GM12878 (cell line): ENCODE data around the gene KIF9. TPM values are rescaled to one million over a fixed set of nuclear protein-coding genes. Genes with fewer than 3 reads are reported as not detected.

ENCODE experiments used
- ATAC-seq: fragments of 200-7000 bp; cut with Tn5 transposase; 3 replicates; pipeline ENCODE4 v1.9.1; 2020; ENCODE audit warnings: mild to moderate bottlenecking, moderate library complexity
- BruUV-seq: library from RNA; stranded (reverse); fragments of 400-500 nt; replicated peaks from 2 replicates; lab custom pipeline; 2021; lab: Mats Ljungman, UMichigan
- CTCF ChIA-PET: fragments of 300-600 bp; sonication (Branson Sonifier 250); formaldehyde crosslinking; extraction: SDS; loops from one replicate; lab custom pipeline; 2021; ENCODE audit warnings: inconsistent platforms; lab: Yijun Ruan, JAX
- POLR2A ChIA-PET: fragments of 350-600 bp; formaldehyde crosslinking; extraction: SDS; loops from one replicate; lab custom pipeline; 2021; ENCODE audit warnings: inconsistent platforms; lab: Charles Lee
- RAD21 ChIA-PET: fragments of 300-600 bp; sonication (Branson Sonifier 250); formaldehyde crosslinking; loops from one replicate; lab custom pipeline; 2023; ENCODE audit warnings: antibody characterized with exemption; ENCODE audit not compliant: unreplicated experiment; lab: Charles Lee
- SMC1A ChIA-PET: fragments of 300-600 bp; sonication (Branson Sonifier 250); formaldehyde crosslinking; loops from one replicate; lab custom pipeline; 2023; ENCODE audit not compliant: unreplicated experiment, uncharacterized antibody; lab: Charles Lee
- DNase-seq: peaks from one replicate; pipeline ENCODE4 v3.0.0-alpha.2; 2011; ENCODE audit warnings: low read depth, low spot score
- FAIRE-seq: peaks from 3 replicates; lab custom pipeline; 2011; peaks lifted over from hg19 to GRCh38; lab: Jason Lieb, UNC
- H2AFZ ChIP-seq: 2 replicates; pipeline ENCODE4 v1.6.0; 2011; ENCODE audit warnings: low read depth, low read length, control low read depth; ENCODE audit not compliant: control insufficient read depth
- H3K27ac ChIP-seq: 2 replicates; pipeline ENCODE4 v1.5.1; 2011; ENCODE audit warnings: control low read depth; ENCODE audit not compliant: control insufficient read depth, insufficient read depth
- H3K27me3 ChIP-seq, 2 experiments: replicated peaks in 1 of 2; 2 replicates each; pipeline versions ENCODE4 v1.6.0 to v1.6.1; 2011; ENCODE audit warnings: low read length in 1 of 2; ENCODE audit not compliant: control insufficient read depth in 2 of 2, insufficient read depth in 2 of 2
- H3K36me3 ChIP-seq, 2 experiments: 2 replicates each; pipeline ENCODE4 v1.5.1; 2011; ENCODE audit warnings: low read length in 1 of 2; ENCODE audit not compliant: control insufficient read depth in 2 of 2, insufficient read depth in 2 of 2
- H3K4me1 ChIP-seq: 2 replicates; pipeline ENCODE4 v1.6.1; 2011; ENCODE audit warnings: mild to moderate bottlenecking, low read length, moderate library complexity, mixed read lengths; ENCODE audit not compliant: control insufficient read depth, insufficient read depth
- H3K4me2 ChIP-seq: 2 replicates; pipeline ENCODE4 v1.6.0; 2011; ENCODE audit warnings: control low read depth; ENCODE audit not compliant: control insufficient read depth, insufficient read depth
- H3K4me3 ChIP-seq: fragments of 200-600 bp; sonication (generic); 2 replicates; pipeline ENCODE4 v1.5.1; 2016
- H3K79me2 ChIP-seq: 2 replicates; pipeline ENCODE4 v1.6.0; 2011; ENCODE audit warnings: low read length; ENCODE audit not compliant: control insufficient read depth, insufficient read depth
- H3K9ac ChIP-seq: 2 replicates; pipeline ENCODE4 v1.8.0; 2011; ENCODE audit warnings: low read length, control low read depth, mixed read lengths; ENCODE audit not compliant: control insufficient read depth, insufficient read depth
- H3K9me3 ChIP-seq: replicated peaks from 3 replicates; pipeline ENCODE4 v1.5.1; 2011; ENCODE audit warnings: mild to moderate bottlenecking, low read length; ENCODE audit not compliant: control insufficient read depth, insufficient read depth
- H4K20me1 ChIP-seq: 2 replicates; pipeline ENCODE4 v1.6.0; 2011; ENCODE audit not compliant: control insufficient read depth, insufficient read depth
- CBX3 ChIP-seq: fragments of 200-600 bp; sonication (generic); IDR thresholded peaks from 2 replicates; pipeline ENCODE4 v1.6.1; 2016; ENCODE audit warnings: low read depth, borderline replicate concordance
- CHD2 ChIP-seq: IDR thresholded peaks from 2 replicates; pipeline ENCODE4 v1.6.1; 2011; ENCODE audit warnings: low read depth, low read length, improper control_type of control experiment, borderline replicate concordance
- KLF5 ChIP-seq: fragments of 450-650 bp; IDR thresholded peaks from 2 replicates; pipeline ENCODE4 v1.6.1; 2014; ENCODE audit warnings: mild to moderate bottlenecking; ENCODE audit not compliant: partially characterized antibody
- MYB ChIP-seq: fragments of 150-350 bp; IDR thresholded peaks from 2 replicates; pipeline ENCODE4 v1.6.1; 2014; ENCODE audit warnings: mild to moderate bottlenecking, low read depth, low read length, borderline replicate concordance
- STAT3 ChIP-seq: IDR thresholded peaks from 2 replicates; pipeline ENCODE4 v1.6.1; 2011; ENCODE audit warnings: low read depth, low read length, improper control_type of control experiment
- ZNF217 ChIP-seq: fragments of 450-650 bp; IDR thresholded peaks from 2 replicates; pipeline ENCODE4 v1.6.1; 2017; ENCODE audit warnings: antibody characterized with exemption, mild to moderate bottlenecking
- in situ Hi-C: fragments of 300-500 bp; cut with MboI; formaldehyde crosslinking; loops from 9 replicates; pipeline ENCODE4 v1.14.3; 2018; ENCODE audit warnings: mixed read lengths
- intact Hi-C: fragments of 100-400 bp; cut with micrococcal nuclease; formaldehyde crosslinking; loops from one replicate; pipeline ENCODE4 v1.14.2; 2022; ENCODE audit not compliant: unreplicated experiment
- polyA plus RNA-seq, 11 experiments: library from polyadenylated mRNA; depleted of rRNA in 4 of 11; unstranded in 6 of 11; stranded (reverse) in 5 of 11; fragments of >200 nt; fragmentation: Nextera tagmentation in 4 of 11; fragmentation: Illumina TruSeq in 1 of 11; extraction: Ambion mirVana in 4 of 11; extraction: Trizol in 1 of 11; gene quantifications; 1 replicate in 1 of 11; 2 replicates in 10 of 11; pipeline versions ENCODE4 v1.2.1 to v1.2.3, GENCODE V29; 2011 to 2016; ENCODE audit warnings: inconsistent platforms in 2 of 11, missing spikeins in 2 of 11, low read depth in 1 of 11
- total RNA-seq, 4 experiments: library from RNA; depleted of rRNA in 3 of 4; stranded (reverse); fragments of >200 nt in 3 of 4; fragmentation: Illumina TruSeq in 1 of 4; extraction: Trizol in 1 of 4; gene quantifications; 2 replicates each; pipeline versions ENCODE4 v1.2.1 to v1.2.3, GENCODE V29; 2013 to 2021
- TF ChIP-seq, protein P1 (sequence below): fragments of 450-650 bp; IDR thresholded peaks from 2 replicates; pipeline ENCODE4 v1.6.1; 2017; ENCODE audit warnings: mild to moderate bottlenecking, moderate library complexity
- TF ChIP-seq, protein P2 (sequence below): fragments of 150-350 bp; IDR thresholded peaks from 2 replicates; pipeline ENCODE4 v1.6.1; 2014; ENCODE audit warnings: mild to moderate bottlenecking, low read depth, low read length
- TF ChIP-seq, protein P3 (sequence below), 3 experiments: IDR thresholded peaks in 2 of 3; conservative IDR thresholded peaks in 1 of 3; 2 replicates each; pipeline ENCODE4 v1.5.1; 2011; ENCODE audit warnings: low read depth in 3 of 3, low read length in 3 of 3, mild to moderate bottlenecking in 3 of 3, control low read depth in 2 of 3, moderate library complexity in 2 of 3, inconsistent platforms in 1 of 3, mixed read lengths in 1 of 3; ENCODE audit not compliant: control insufficient read depth in 2 of 3, insufficient read depth in 1 of 3; ENCODE audit errors: extremely low read depth in 1 of 3
- TF ChIP-seq, protein P4 (sequence below): fragments of 450-650 bp; IDR thresholded peaks from 2 replicates; pipeline ENCODE4 v1.6.1; 2014; ENCODE audit warnings: mild to moderate bottlenecking
- TF ChIP-seq, protein P5 (sequence below): IDR thresholded peaks from 2 replicates; pipeline ENCODE4 v1.6.1; 2011; ENCODE audit warnings: borderline replicate concordance, low read depth, mild to moderate bottlenecking, moderate library complexity, mixed read lengths, low read length; ENCODE audit not compliant: insufficient read depth; ENCODE audit errors: extremely low read length
- TF ChIP-seq, protein P6 (sequence below): IDR thresholded peaks from 2 replicates; pipeline ENCODE4 v1.6.1; 2011; ENCODE audit warnings: borderline replicate concordance, low read depth, mild to moderate bottlenecking, moderate library complexity, low read length; ENCODE audit not compliant: insufficient read depth, poor library complexity, severe bottlenecking

KIF9 gene
- total and polyA plus RNA-seq, 10 of the 15 experiments (the other 5 are each of a cell fraction or from before 2014, with no cell fraction given) = 3.0 to 10.2 (median 5.9) TPM

DNA sequence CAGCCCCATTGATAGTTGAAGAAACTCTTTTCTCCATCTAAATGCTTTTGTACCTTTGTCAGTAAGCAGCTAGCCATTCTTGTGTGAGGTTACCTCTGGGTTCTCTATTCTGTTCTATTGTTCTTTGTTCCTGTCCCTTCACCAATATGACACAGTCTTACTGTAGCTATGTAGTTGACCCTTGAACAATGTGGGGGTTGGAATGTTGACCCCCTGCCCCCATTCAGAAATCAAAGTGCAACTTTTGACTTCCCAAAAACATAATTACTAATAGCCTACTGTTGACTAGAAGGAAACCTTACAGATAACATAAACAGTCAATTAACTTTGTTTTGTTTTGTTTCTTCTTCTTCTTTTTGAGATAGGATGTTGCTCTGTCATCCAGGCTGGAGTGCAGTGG lies 18.9 kb upstream of the KIF9 start:
- peaks cover 48% of the 10 kb centered on the region for H3K79me2 ChIP-seq
- BruUV-seq = no TSS peak
- H3K36me3 ChIP-seq = peaks cover 2 to 19% of the 10 kb centered on the region in 2 experiments
- ATAC-seq = no peak
- no peak for FAIRE-seq
- H3K27me3 ChIP-seq = no peaks in the 10 kb centered on the region
- no peaks in the 10 kb centered on the region for H4K20me1 ChIP-seq
- in situ Hi-C loops (no loop called here), intact Hi-C loops (no loop called here)
- no peak overlapping the region for H2AFZ ChIP-seq
- ChIA-PET RAD21 (no interaction called here), SMC1A (interaction anchor here (3.9 to 4.6 kb wide), 2 partner anchors 9 to 13 kb away, joined by 24 to 68 read pairs; no protein-coding TSS in a partner anchor), POLR2A (interaction anchor here (4.5 to 4.8 kb wide), 2 partner anchors 9 to 12 kb away, joined by 27 to 38 read pairs; no protein-coding TSS in a partner anchor), CTCF (interaction anchor here (1.3 to 4.3 kb wide), 2 partner anchors 8 to 13 kb away, joined by 4 to 35 read pairs; no protein-coding TSS in a partner anchor)
- H3K9me3 ChIP-seq = no peaks in the 10 kb centered on the region
- no peak overlapping the region for H3K4me2 ChIP-seq
- no peak overlapping the region for H3K27ac ChIP-seq
- H3K4me3 ChIP-seq = no peak overlapping the region
- DNase-seq = no peak
- peaks cover 21% of the 10 kb centered on the region for H3K4me1 ChIP-seq
- no peak overlapping the region for H3K9ac ChIP-seq
- TF ChIP-seq, protein P1, sequence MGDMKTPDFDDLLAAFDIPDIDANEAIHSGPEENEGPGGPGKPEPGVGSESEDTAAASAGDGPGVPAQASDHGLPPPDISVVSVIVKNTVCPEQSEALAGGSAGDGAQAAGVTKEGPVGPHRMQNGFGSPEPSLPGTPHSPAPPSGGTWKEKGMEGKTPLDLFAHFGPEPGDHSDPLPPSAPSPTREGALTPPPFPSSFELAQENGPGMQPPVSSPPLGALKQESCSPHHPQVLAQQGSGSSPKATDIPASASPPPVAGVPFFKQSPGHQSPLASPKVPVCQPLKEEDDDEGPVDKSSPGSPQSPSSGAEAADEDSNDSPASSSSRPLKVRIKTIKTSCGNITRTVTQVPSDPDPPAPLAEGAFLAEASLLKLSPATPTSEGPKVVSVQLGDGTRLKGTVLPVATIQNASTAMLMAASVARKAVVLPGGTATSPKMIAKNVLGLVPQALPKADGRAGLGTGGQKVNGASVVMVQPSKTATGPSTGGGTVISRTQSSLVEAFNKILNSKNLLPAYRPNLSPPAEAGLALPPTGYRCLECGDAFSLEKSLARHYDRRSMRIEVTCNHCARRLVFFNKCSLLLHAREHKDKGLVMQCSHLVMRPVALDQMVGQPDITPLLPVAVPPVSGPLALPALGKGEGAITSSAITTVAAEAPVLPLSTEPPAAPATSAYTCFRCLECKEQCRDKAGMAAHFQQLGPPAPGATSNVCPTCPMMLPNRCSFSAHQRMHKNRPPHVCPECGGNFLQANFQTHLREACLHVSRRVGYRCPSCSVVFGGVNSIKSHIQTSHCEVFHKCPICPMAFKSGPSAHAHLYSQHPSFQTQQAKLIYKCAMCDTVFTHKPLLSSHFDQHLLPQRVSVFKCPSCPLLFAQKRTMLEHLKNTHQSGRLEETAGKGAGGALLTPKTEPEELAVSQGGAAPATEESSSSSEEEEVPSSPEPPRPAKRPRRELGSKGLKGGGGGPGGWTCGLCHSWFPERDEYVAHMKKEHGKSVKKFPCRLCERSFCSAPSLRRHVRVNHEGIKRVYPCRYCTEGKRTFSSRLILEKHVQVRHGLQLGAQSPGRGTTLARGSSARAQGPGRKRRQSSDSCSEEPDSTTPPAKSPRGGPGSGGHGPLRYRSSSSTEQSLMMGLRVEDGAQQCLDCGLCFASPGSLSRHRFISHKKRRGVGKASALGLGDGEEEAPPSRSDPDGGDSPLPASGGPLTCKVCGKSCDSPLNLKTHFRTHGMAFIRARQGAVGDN = no peak
- TF ChIP-seq KLF5 = no peak
- TF ChIP-seq STAT3 = no peak
- TF ChIP-seq, protein P2, sequence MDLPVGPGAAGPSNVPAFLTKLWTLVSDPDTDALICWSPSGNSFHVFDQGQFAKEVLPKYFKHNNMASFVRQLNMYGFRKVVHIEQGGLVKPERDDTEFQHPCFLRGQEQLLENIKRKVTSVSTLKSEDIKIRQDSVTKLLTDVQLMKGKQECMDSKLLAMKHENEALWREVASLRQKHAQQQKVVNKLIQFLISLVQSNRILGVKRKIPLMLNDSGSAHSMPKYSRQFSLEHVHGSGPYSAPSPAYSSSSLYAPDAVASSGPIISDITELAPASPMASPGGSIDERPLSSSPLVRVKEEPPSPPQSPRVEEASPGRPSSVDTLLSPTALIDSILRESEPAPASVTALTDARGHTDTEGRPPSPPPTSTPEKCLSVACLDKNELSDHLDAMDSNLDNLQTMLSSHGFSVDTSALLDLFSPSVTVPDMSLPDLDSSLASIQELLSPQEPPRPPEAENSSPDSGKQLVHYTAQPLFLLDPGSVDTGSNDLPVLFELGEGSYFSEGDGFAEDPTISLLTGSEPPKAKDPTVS = no peak
- TF ChIP-seq CHD2 = no peak
- no peak for TF ChIP-seq MYB
- TF ChIP-seq CBX3 = no peak
- TF ChIP-seq, protein P3, sequence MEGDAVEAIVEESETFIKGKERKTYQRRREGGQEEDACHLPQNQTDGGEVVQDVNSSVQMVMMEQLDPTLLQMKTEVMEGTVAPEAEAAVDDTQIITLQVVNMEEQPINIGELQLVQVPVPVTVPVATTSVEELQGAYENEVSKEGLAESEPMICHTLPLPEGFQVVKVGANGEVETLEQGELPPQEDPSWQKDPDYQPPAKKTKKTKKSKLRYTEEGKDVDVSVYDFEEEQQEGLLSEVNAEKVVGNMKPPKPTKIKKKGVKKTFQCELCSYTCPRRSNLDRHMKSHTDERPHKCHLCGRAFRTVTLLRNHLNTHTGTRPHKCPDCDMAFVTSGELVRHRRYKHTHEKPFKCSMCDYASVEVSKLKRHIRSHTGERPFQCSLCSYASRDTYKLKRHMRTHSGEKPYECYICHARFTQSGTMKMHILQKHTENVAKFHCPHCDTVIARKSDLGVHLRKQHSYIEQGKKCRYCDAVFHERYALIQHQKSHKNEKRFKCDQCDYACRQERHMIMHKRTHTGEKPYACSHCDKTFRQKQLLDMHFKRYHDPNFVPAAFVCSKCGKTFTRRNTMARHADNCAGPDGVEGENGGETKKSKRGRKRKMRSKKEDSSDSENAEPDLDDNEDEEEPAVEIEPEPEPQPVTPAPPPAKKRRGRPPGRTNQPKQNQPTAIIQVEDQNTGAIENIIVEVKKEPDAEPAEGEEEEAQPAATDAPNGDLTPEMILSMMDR (IDR thresholded peaks at IDR 0.05 in 2 of 3, conservative IDR thresholded peaks at IDR 0.05 in 1 of 3; ENCODE audit: control insufficient read depth in 2 of 3, extremely low read depth in 1 of 3, insufficient read depth in 1 of 3, low read depth in 3 of 3, low read length in 3 of 3) = no peak
- no peak for TF ChIP-seq ZNF217
- TF ChIP-seq, protein P4, sequence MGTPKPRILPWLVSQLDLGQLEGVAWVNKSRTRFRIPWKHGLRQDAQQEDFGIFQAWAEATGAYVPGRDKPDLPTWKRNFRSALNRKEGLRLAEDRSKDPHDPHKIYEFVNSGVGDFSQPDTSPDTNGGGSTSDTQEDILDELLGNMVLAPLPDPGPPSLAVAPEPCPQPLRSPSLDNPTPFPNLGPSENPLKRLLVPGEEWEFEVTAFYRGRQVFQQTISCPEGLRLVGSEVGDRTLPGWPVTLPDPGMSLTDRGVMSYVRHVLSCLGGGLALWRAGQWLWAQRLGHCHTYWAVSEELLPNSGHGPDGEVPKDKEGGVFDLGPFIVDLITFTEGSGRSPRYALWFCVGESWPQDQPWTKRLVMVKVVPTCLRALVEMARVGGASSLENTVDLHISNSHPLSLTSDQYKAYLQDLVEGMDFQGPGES = no peak
- TF ChIP-seq, protein P5, sequence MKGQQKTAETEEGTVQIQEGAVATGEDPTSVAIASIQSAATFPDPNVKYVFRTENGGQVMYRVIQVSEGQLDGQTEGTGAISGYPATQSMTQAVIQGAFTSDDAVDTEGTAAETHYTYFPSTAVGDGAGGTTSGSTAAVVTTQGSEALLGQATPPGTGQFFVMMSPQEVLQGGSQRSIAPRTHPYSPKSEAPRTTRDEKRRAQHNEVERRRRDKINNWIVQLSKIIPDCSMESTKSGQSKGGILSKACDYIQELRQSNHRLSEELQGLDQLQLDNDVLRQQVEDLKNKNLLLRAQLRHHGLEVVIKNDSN = no peak
- TF ChIP-seq, protein P6, sequence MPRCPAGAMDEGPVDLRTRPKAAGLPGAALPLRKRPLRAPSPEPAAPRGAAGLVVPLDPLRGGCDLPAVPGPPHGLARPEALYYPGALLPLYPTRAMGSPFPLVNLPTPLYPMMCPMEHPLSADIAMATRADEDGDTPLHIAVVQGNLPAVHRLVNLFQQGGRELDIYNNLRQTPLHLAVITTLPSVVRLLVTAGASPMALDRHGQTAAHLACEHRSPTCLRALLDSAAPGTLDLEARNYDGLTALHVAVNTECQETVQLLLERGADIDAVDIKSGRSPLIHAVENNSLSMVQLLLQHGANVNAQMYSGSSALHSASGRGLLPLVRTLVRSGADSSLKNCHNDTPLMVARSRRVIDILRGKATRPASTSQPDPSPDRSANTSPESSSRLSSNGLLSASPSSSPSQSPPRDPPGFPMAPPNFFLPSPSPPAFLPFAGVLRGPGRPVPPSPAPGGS = no peak
